ENCODE data around the gene BCL11A. TPM values are rescaled to one million over a fixed set of nuclear protein-coding genes. Genes with fewer than 3 reads are reported as not detected.

The BCL11A gene
- total RNA-seq, 4 donors from 2014 or later = 0.16 to 2.0 (median 0.41) TPM

DNA sequence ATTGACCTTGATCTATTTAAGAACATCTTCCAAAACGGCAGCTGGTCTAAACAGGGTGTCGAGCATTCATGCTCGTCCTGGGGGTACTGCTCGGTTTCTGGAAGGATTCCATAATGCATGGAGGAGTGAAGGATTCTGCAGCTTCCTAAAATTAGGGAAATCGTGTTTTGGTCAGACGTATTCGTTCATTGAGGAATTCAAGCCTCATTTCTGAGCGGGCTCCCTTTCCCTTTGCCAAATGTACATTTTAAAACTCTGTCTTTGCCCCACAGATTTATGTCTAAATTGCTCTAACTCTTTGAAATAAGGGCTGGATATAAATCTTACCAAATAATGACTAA is 144.0 kb downstream of the BCL11A start:
- TF ChIP-seq, protein P1, sequence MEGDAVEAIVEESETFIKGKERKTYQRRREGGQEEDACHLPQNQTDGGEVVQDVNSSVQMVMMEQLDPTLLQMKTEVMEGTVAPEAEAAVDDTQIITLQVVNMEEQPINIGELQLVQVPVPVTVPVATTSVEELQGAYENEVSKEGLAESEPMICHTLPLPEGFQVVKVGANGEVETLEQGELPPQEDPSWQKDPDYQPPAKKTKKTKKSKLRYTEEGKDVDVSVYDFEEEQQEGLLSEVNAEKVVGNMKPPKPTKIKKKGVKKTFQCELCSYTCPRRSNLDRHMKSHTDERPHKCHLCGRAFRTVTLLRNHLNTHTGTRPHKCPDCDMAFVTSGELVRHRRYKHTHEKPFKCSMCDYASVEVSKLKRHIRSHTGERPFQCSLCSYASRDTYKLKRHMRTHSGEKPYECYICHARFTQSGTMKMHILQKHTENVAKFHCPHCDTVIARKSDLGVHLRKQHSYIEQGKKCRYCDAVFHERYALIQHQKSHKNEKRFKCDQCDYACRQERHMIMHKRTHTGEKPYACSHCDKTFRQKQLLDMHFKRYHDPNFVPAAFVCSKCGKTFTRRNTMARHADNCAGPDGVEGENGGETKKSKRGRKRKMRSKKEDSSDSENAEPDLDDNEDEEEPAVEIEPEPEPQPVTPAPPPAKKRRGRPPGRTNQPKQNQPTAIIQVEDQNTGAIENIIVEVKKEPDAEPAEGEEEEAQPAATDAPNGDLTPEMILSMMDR (IDR thresholded peaks at IDR 0.05; ENCODE audit: low read depth) = no peak

DNA sequence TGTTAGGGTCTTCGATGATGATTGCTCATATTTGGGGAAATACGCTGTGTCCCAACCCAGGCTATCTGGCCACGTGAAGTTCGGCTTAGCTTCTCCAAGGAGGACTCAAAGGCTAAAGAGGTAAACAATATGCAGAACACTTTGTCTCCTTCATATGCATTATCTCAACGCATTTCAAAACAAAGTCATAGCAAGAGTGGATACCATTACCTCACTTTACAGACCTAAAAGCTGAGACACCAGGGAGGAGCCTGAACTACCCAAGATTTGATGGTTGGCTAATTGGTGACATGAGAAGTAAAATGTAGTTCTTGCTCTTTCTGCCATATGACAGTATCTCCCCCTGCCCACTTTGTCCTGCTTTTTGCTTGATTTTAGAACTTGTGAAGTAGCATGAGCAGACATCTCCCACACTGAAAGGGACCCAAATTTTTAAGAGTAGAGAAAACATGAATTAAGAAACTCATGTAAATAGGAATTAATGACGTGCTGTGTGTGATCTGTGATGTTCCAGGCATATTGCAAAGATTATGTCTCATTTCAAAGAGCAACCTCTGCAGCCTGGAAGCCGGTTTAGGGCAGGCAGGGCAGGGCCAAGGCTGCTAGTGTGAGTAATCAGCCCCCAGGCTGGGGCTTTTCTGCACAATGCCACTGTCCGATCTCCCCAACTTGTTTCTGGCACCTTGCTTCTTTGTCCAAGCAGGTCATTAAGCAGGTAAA is 144.5 kb downstream of the BCL11A start:
- TF ChIP-seq, protein P1 (IDR thresholded peaks at IDR 0.05; ENCODE audit: low read depth) = no peak

DNA sequence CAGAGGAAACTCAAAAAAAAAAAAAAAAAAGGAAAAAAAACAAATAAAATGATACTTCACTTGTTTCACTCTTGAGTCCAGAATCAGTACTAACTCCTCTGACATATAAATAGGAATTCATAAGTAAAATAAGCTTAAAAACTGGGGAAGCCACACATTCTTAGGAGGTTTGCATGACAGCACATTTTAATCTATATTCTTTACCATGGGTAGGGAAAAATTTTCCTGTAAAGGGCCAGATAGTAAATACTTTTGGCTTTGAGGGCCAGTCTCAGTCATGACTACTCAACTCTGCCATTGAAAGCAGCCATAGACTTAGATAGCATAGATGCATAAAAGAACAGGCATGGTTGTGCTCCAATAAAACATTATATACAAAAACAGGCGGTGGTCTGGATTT is 145.2 kb downstream of the BCL11A start:
- TF ChIP-seq, protein P1 (IDR thresholded peaks at IDR 0.05; ENCODE audit: low read depth) = no peak

DNA sequence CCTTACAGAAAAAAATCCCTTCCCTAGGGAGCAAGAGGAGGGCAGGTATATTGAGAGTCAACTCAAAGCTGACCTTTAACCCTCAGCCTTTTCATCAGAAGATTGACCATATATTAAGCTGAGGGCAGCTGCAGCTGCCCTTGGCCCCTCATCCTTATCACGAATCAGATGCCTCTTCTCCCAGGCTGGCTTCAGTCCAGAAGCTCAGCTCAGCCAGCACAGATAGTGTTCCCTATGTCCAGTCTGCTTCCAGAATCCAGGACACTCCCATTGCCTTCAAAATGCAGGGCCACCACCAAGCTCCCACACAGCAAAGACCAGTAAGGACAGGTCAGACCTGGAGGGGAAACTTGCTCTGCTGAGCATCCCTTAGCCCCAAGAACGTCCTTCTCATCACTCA is 146.1 kb downstream of the BCL11A start:
- TF ChIP-seq, protein P1 (IDR thresholded peaks at IDR 0.05; ENCODE audit: low read depth) = no peak

- TF ChIP-seq, protein P1 (IDR thresholded peaks at IDR 0.05; ENCODE audit: low read depth) = no peak
Observed at GRCh38 chr2:60406192-60406591, 147.3 kb downstream of the BCL11A start.

- TF ChIP-seq, protein P1 (IDR thresholded peaks at IDR 0.05; ENCODE audit: low read depth) = no peak
Observed at GRCh38 chr2:60405271-60405919, 148.1 kb downstream of the BCL11A start.

Other genes with a start within 250 kb of the BCL11A start
- gene PAPOLG, start 202.6 kb upstream of the BCL11A start, total RNA-seq = 10 to 100 TPM; 14.1 to 21.8 (median 19.0) TPM